ENCODE data around the gene MLLT3. TPM values are rescaled to one million over a fixed set of nuclear protein-coding genes. Genes with fewer than 3 reads are reported as not detected.
A peak's percentile ranks its signal among the peaks of the same experiment; 100 is the strongest.

The MLLT3 gene
- total RNA-seq, 3 donors from 2014 or later (not counting 1 experiment from before 2014, with no cell fraction given), result 24.3 to 26.6 (median 25.2) TPM

DNA sequence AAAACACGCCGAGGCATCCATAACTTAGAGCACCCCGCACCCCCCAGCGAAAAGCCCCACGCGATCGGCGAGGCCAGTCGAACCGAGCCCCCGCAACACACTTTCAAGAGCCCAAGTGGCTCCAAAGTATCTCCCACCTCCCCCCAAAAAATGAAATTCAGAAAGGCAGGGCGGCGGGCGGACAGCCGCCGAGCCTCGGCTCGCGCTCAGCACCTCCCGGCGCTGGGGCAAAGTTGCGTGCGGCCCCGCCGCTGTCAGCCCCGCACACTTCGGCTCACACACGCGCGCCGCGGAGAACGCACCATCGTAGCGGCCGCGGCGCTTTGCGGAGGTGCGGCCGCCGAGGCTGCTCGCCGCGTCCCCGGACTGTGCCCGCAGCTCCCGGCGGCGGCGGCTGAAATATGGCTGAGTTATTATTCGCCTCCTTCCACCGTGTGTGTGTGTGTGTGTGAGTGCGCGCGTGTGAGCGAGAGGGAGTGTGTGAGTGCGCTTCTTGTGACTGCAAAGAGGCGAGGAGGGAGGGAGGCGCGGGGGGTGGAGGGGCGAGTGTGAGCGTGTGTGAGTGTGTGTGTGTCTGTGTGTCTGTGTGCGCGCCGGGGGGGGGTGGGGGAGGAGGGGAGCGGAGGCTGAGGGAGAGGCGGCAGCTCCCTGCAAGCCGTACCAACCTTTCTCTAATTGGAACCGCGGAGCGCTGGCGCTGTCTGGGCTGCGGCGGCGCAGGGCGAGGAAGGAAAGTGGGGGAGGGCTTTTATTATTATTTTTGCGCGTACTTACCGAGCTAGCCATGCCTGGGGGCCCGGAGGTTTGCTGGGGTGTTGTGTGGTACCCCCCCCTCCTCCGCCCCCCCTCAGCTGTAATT is 599 bp downstream of the MLLT3 start:
- TF ChIP-seq, protein P1, sequence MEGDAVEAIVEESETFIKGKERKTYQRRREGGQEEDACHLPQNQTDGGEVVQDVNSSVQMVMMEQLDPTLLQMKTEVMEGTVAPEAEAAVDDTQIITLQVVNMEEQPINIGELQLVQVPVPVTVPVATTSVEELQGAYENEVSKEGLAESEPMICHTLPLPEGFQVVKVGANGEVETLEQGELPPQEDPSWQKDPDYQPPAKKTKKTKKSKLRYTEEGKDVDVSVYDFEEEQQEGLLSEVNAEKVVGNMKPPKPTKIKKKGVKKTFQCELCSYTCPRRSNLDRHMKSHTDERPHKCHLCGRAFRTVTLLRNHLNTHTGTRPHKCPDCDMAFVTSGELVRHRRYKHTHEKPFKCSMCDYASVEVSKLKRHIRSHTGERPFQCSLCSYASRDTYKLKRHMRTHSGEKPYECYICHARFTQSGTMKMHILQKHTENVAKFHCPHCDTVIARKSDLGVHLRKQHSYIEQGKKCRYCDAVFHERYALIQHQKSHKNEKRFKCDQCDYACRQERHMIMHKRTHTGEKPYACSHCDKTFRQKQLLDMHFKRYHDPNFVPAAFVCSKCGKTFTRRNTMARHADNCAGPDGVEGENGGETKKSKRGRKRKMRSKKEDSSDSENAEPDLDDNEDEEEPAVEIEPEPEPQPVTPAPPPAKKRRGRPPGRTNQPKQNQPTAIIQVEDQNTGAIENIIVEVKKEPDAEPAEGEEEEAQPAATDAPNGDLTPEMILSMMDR (IDR thresholded peaks at IDR 0.05), result no peak
- peaks cover 41 to 44% of the 10 kb centered on the region in 2 donors for H3K4me1 Mint-ChIP-seq
- intact Hi-C loops (cut with micrococcal nuclease), result loop anchor here (2.0 to 10.0 kb wide), 5 partner anchors 263 to 695 kb away; partner anchors contain the start of gene HACD4

GRCh38 chr9:20620650-20621470 is 1.4 kb downstream of the MLLT3 start:
- under 1% methylated on average over 63 of the region's 65 CpGs for WGBS (ENCODE audit: insufficient coverage)
- no peaks in the 10 kb centered on the region for H3K9me3 Mint-ChIP-seq
- Histone ChIP-seq H3K4me1 (ENCODE audit: control insufficient read depth, insufficient read depth, low read length) (peaks cover 22% of the 10 kb centered on the region), H3K27ac (ENCODE audit: low read length) (no peak overlapping the region), H3K4me3 (ENCODE audit: low read length) (peak overlapping the region; percentile 92), H3K27me3 (ENCODE audit: control insufficient read depth, insufficient read depth, low read length) (no peaks in the 10 kb centered on the region), H3K36me3 (ENCODE audit: control insufficient read depth, insufficient read depth, low read length) (no peaks in the 10 kb centered on the region), H3K9me3 (ENCODE audit: control insufficient read depth, insufficient read depth, low read length) (no peaks in the 10 kb centered on the region)
- DNase-seq (peak; percentile 23 to 81), ATAC-seq (no peak)
- intact Hi-C loops (cut with micrococcal nuclease), result loop anchor here (2.0 to 10.0 kb wide), 4 partner anchors 264 to 476 kb away; partner anchors contain the start of gene HACD4
- H3K4me3 Mint-ChIP-seq, result peak overlapping the region; percentile 95
- no peaks in the 10 kb centered on the region for H3K36me3 Mint-ChIP-seq
- H3K27me3 Mint-ChIP-seq (ENCODE audit: low read depth in 2 of 2), result no peaks in the 10 kb centered on the region
- H3K27ac Mint-ChIP-seq, result peak overlapping the region; percentile 83 to 84
- TF ChIP-seq, protein P1 (IDR thresholded peaks at IDR 0.05), result no peak
- H3K4me1 Mint-ChIP-seq, result peaks cover 41 to 48% of the 10 kb centered on the region in 2 donors

More for the DNA sequence above, 599 bp downstream of the MLLT3 start:
- Histone ChIP-seq H3K9me3 (ENCODE audit: control insufficient read depth, insufficient read depth, low read length) (no peaks in the 10 kb centered on the region), H3K27ac (ENCODE audit: low read length) (peak overlapping the region; percentile 73), H3K27me3 (ENCODE audit: control insufficient read depth, insufficient read depth, low read length) (no peaks in the 10 kb centered on the region), H3K4me1 (ENCODE audit: control insufficient read depth, insufficient read depth, low read length) (peaks cover 22% of the 10 kb centered on the region), H3K36me3 (ENCODE audit: control insufficient read depth, insufficient read depth, low read length) (no peaks in the 10 kb centered on the region), H3K4me3 (ENCODE audit: low read length) (peak overlapping the region; percentile 92)
- ATAC-seq (peak; percentile 35 to 60 (median 40)), DNase-seq (peak; percentile 51 to 86)
- Mint-ChIP-seq H3K36me3 (no peaks in the 10 kb centered on the region), H3K4me3 (peak overlapping the region; percentile 95), H3K9me3 (no peaks in the 10 kb centered on the region), H3K27me3 (ENCODE audit: low read depth in 2 of 2) (no peaks in the 10 kb centered on the region), H3K27ac (peak overlapping the region; percentile 83 to 84)
- WGBS (ENCODE audit: insufficient coverage), result under 1% methylated on average over 81 of the region's 82 CpGs

- peak overlapping the region; percentile 84 for H3K4me3 Mint-ChIP-seq
- no peaks in the 10 kb centered on the region for H3K27me3 ChIP-seq (ENCODE audit: control insufficient read depth, insufficient read depth, low read length)
- no peaks in the 10 kb centered on the region for H3K27me3 Mint-ChIP-seq (ENCODE audit: low read depth in 2 of 2)
- H3K9me3 ChIP-seq (ENCODE audit: control insufficient read depth, insufficient read depth, low read length), result no peaks in the 10 kb centered on the region
- TF ChIP-seq, protein P1 (IDR thresholded peaks at IDR 0.05), result no peak
- no peaks in the 10 kb centered on the region for H3K36me3 Mint-ChIP-seq
- DNase-seq (peak in 1 of 2 donors; percentile 45), ATAC-seq (no peak)
- WGBS (ENCODE audit: insufficient coverage), result 50% methylated on average over 13 of the region's 15 CpGs
- H3K4me3 ChIP-seq (ENCODE audit: low read length), result no peak overlapping the region
- intact Hi-C loops (cut with micrococcal nuclease), result loop anchor here (2.0 to 10.0 kb wide), 4 partner anchors 265 to 478 kb away; partner anchors contain the start of gene HACD4
- peaks cover 37 to 43% of the 10 kb centered on the region in 2 donors for H3K4me1 Mint-ChIP-seq
- H3K36me3 ChIP-seq (ENCODE audit: control insufficient read depth, insufficient read depth, low read length), result no peaks in the 10 kb centered on the region
- no peak overlapping the region for H3K27ac ChIP-seq (ENCODE audit: low read length)
- peaks cover 20% of the 10 kb centered on the region for H3K4me1 ChIP-seq (ENCODE audit: control insufficient read depth, insufficient read depth, low read length)
- no peaks in the 10 kb centered on the region for H3K9me3 Mint-ChIP-seq
- peak overlapping the region; percentile 5 to 84 for H3K27ac Mint-ChIP-seq
Observed at GRCh38 chr9:20619487-20620200, 2.7 kb downstream of the MLLT3 start.
